PC-3 (cell line): Measurements from ENCODE around the gene FKBP15.

Experiments used
- EZH2 ChIP-seq: fragments of 300-600 bp; sonication (generic); IDR thresholded peaks from one replicate; pipeline ENCODE4 v1.6.1; 2017; ENCODE audit warnings: antibody characterized with exemption, mild to moderate bottlenecking, low read length; ENCODE audit not compliant: unreplicated experiment
- EZH2phosphoT487 ChIP-seq: fragments of 300-600 bp; sonication (generic); IDR thresholded peaks from 2 replicates; pipeline ENCODE4 v1.6.1; 2018; ENCODE audit warnings: mild to moderate bottlenecking, antibody characterized with exemption, low read length, borderline replicate concordance
- TF ChIP-seq, protein P1 (sequence below): fragments of 300-600 bp; sonication (generic); conservative IDR thresholded peaks from 2 replicates; pipeline ENCODE4 v1.5.1; 2017; ENCODE audit warnings: antibody characterized with exemption, low read depth, mild to moderate bottlenecking, low read length

- TF ChIP-seq, protein P1, sequence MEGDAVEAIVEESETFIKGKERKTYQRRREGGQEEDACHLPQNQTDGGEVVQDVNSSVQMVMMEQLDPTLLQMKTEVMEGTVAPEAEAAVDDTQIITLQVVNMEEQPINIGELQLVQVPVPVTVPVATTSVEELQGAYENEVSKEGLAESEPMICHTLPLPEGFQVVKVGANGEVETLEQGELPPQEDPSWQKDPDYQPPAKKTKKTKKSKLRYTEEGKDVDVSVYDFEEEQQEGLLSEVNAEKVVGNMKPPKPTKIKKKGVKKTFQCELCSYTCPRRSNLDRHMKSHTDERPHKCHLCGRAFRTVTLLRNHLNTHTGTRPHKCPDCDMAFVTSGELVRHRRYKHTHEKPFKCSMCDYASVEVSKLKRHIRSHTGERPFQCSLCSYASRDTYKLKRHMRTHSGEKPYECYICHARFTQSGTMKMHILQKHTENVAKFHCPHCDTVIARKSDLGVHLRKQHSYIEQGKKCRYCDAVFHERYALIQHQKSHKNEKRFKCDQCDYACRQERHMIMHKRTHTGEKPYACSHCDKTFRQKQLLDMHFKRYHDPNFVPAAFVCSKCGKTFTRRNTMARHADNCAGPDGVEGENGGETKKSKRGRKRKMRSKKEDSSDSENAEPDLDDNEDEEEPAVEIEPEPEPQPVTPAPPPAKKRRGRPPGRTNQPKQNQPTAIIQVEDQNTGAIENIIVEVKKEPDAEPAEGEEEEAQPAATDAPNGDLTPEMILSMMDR: no peak
- no peak for TF ChIP-seq EZH2
- no peak for TF ChIP-seq EZH2phosphoT487
Observed at GRCh38 chr9:113176803-113177202, 44.3 kb downstream of the FKBP15 start.
